GM12874 (cell line): ENCODE data around the gene C1RL.

Experiments
- CTCF ChIP-seq: IDR thresholded peaks from 2 replicates; pipeline ENCODE4 v1.5.1; 2011; ENCODE audit warnings: low read depth, mild to moderate bottlenecking, control low read depth, low read length, moderate library complexity; ENCODE audit not compliant: insufficient read depth

C1RL gene

DNA sequence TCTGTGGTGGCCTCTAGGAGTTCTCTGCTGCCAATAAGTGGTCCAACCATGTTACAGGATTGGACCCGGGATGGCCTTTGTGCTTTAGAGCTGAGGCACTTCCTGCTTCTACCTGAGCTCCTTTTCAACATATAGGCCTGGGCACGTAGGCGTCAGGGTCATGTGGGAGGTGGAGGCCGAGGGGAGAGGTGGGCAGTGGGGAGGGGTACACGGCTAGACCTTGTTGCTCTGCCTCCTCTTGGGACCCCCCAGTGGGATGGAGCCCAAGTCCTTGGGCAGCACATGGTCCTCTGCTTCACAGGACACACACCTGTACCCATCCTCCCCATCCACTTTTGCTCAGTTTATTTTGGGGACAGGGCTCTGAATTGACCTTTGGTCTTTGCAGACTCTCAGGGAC lies 12.3 kb upstream of the C1RL start:
- no peak for TF ChIP-seq CTCF

DNA sequence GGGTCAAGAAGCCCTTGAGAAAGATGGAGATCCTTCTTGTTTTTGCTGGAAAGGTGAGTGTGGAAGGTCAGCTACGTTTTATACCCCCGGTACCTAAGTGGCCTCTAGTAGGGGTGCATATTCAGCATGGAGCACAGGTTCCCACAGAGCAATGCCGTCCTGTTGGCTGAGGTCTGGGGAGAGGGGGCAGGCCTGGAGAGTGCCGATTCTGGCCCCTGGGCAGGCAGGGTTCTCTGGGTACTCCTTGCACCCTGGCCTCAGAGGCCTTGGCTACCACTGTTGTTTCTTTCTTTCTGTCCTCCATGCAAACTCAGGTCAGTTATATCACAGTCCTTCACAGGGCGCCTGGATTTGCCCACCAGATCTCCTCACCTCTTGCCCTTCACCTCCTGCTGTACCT lies 11.2 kb upstream of the C1RL start:
- no peak for TF ChIP-seq CTCF

DNA sequence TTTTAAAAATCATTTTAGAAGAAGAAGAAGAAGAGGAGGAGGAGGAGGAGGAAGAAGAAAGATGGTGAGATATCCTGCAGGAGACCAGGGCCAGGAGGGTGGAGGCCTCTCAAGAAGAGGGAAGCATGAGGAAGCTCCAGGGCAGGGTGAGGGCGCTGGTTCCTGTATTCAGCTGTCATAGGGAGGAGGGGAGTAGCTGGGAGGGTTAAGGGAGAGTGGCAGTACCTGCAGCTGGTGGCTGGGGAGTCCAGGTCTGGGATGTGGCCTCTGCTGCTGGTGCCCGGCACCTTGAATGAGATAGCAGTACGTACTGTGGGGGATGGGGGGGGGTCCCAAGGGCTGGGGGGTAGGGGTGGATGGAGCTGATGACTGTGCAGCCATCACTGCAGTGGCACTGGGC lies 9.9 kb upstream of the C1RL start:
- TF ChIP-seq CTCF: no peak

GRCh38 chr12:7117670-7118069 lies 8.7 kb upstream of the C1RL start:
- no peak for TF ChIP-seq CTCF

- no peak for TF ChIP-seq CTCF
Observed at GRCh38 chr12:7116916-7117315, 7.9 kb upstream of the C1RL start.

- no peak for TF ChIP-seq CTCF
Observed at GRCh38 chr12:7116196-7116595, 7.2 kb upstream of the C1RL start.

- TF ChIP-seq CTCF: no peak
Observed at GRCh38 chr12:7114851-7115250, 5.8 kb upstream of the C1RL start.

GRCh38 chr12:7114008-7114407 lies 5.0 kb upstream of the C1RL start:
- TF ChIP-seq CTCF: no peak
